Activated T-cell treated with anti-CD3 and anti-CD28 coated beads for 4 hours (primary cell): ENCODE results near the gene PPP1R14C.

Source experiments
- DNase-seq: peaks from one replicate; pipeline ENCODE4 v3.0.0-alpha.2; 2020

Gene PPP1R14C

GRCh38 chr6:150273457-150274309 lies 130.8 kb downstream of the PPP1R14C start:
- DNase-seq = no peak

DNA sequence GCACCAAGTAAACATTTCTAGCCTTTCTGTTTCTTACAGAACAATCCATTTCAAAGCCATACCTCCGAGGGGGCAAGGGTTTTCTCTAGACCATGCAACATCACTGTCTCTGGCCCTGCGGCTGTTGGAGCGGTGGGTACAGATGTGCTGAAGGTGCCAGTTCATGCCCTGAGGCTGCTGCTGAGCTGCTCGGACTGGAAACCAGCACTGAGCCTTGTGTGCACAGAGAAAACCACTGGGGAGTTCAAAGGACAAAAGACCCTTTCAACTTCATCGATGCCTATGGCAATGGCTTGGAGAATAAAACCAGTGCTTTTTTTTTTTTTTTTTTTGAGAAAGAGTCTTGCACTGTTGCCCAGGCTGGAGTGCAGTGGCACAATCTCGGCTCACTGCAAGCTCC lies 132.6 kb downstream of the PPP1R14C start:
- DNase-seq = no peak

GRCh38 chr6:150276168-150276936 lies 133.5 kb downstream of the PPP1R14C start:
- DNase-seq = no peak

DNA sequence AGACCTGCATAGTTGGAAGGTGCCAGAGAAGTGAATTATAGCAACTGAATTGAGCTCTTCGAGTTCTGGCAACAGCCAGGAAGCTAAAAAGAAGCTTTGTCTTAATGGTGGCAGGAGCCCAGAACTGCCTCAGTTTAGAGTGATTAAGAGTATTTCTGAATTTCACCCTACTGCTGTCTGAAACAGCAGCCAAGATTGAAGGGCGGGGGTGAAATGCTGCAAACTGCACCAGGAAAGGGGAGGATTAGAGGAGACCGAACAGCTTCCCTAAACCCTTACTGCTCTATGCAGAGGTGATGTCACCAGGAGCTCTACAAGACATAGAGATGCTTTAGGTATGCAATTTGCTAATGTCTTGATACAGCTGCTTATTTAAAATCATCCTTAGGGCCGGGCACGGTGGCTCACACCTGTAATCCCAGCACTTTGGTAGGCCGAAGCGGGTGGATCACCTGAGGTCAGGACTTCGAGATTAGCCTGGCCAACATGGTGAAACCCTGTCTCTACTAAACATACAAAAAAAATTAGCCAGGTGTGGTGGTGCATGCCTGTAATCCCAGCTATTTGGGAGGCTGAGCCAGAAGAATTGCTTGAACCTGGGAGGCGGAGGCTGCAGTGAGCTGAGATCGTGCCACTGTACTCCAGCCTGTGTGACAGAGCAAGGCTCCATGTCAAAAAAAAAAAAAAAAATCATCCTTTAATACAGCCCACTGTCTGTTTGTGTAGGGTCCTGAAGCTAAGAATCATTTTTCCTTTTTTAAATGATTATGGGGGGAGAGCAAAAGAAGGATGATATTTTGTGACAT lies 134.3 kb downstream of the PPP1R14C start:
- no peak for DNase-seq

GRCh38 chr6:150279533-150279932 lies 136.7 kb downstream of the PPP1R14C start:
- DNase-seq = no peak

- DNase-seq = no peak
Observed at GRCh38 chr6:150280703-150281102, 137.9 kb downstream of the PPP1R14C start.

DNA sequence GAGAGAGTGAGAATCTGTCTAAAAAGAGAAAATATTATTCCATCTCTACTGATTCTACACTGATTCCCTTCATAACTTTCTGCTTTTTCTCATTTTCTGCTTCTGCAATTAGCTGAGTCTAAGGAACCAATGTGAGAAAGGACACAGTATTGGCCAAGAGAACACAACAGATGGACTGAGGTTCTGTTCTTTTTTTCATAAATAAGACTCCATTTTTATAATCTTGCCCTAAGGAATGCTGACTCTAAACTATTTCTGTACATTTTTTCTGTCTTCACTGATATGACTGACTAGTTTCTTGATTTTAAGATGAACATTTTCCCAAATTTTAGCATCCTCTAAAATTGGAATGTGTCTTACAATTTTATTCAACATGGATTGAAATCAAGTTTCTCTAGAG lies 138.9 kb downstream of the PPP1R14C start:
- no peak for DNase-seq

- no peak for DNase-seq
Observed at GRCh38 chr6:150282806-150283205, 140.0 kb downstream of the PPP1R14C start.

- no peak for DNase-seq
Observed at GRCh38 chr6:150286460-150286859, 143.6 kb downstream of the PPP1R14C start.

DNA sequence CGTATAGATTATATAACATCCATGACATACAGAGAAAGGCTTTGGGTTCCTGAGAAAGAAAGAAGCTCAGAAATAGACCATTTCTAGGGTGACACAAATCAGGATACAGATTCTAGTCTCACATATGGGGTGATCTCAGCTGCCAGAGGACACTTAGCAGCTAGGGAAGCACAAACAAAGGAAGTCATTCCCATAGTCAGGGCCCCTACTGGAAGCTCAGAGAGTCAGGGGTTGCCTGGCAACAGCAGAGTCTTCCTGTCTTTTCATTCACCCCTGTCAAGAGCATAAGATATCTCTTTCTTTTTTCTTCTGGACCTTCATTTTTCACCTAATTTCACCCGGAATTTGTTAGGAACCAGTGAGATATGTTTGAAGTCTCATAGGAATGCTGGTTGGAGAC lies 144.1 kb downstream of the PPP1R14C start:
- no peak for DNase-seq

- no peak for DNase-seq
Observed at GRCh38 chr6:150288456-150288855, 145.6 kb downstream of the PPP1R14C start.

GRCh38 chr6:150289454-150290071 lies 146.7 kb downstream of the PPP1R14C start:
- no peak for DNase-seq

GRCh38 chr6:150290429-150290828 lies 147.6 kb downstream of the PPP1R14C start:
- no peak for DNase-seq

- no peak for DNase-seq
Observed at GRCh38 chr6:150291968-150292710, 149.3 kb downstream of the PPP1R14C start.

DNA sequence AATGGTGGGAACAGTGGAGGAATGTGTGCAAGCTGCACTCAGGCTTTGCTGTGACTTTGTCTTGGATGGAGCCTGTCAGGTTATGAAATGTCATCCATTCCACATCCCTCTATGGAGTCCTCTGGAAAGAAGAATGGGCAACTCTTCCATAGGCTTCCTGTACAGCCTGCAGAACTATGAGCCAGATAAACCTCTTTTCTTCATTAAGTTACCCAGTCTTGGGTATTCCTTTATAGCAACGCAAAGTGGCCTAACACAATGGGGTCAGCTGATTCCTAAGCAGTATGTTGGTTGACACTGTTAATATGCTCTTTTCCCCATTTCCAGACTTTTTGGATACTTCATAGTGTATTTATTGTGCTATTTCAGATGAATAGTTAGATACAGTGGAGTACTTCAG lies 150.2 kb downstream of the PPP1R14C start:
- no peak for DNase-seq

DNA sequence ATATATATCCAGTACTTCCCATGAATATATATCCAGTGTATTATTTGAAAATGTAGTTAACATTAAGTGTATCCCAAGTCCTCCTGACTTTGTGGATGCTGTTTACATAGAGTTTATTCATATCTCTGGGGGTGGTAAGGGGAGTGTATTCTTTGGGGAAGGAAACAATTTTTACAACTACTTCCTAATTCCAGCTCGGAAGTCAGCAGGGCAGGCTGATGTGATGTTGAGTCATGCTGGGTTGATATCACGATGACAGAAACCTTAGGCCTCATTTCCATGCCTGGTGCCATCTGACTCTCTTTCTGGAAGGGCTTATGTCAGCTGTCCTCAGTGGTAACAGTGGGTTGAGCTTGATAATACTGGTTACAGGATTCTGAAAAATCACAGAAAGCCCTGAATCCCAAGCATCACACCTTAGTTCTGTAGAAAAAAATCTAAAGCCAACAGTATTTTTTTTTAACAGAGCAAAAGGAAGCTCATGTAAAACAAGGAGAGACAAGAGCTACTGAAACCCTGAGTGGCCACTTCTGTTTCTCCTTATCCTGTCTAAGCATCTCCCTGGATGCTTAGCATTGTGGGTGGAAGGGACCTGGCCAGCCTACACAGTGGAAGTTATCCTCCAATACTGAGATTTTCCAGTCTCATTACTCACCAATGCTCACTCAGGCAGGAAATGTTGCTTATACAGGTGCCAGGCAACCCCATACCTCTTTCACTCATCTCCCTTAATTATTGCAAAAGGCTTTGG lies 150.8 kb downstream of the PPP1R14C start:
- DNase-seq = no peak

DNA sequence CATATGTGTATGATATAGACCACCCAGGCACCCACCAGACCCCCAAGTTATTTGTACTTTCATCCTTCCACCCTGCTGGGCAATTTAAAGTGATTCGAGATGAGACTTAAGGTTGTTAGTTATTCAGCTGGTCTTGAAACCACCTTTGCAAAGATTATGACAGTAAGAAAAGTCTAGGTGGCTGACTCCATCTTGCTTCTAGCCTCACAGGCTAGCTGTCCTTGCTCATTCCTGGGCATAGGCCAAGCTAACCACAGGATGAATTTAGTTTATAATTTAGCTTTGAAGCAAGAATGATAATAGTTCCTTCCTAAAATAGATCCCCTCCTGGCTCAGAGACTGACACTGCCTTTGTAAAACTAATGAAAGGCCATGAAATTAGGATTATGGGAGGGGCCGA lies 154.0 kb downstream of the PPP1R14C start:
- DNase-seq = no peak

GRCh38 chr6:150297327-150298029 lies 154.6 kb downstream of the PPP1R14C start:
- no peak for DNase-seq

GRCh38 chr6:150298030-150298380 lies 155.2 kb downstream of the PPP1R14C start:
- no peak for DNase-seq

DNA sequence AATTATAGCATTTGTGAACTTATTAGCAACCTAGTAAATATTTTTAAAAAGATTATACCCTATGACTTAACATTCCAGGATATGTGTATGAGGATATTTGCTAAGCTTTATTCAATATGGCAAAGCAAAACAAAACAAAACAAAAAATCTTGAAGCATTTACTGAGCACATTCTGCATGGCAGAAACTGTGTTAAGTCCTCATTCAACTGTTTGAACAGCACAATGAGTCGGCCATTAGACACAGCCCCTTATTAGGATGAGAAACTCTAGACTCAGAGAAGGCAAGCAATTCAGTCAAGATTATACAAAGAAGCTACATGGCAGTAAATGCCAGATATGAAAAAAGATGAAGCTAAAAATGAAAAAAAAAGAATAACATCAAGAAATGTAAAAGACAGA lies 155.8 kb downstream of the PPP1R14C start:
- no peak for DNase-seq
